Liver (tissue), 9 donors: ENCODE data around the gene SPATA4. TPM values are rescaled to one million over a fixed set of nuclear protein-coding genes. Genes with fewer than 3 reads are reported as not detected.
A peak's percentile ranks its signal among the peaks of the same experiment; 100 is the strongest.

Experiments
- DNase-seq: peaks from one replicate; pipeline ENCODE4 v3.0.0-alpha.2; 2017; ENCODE audit warnings: low spot score
- H3K27ac ChIP-seq, 2 donors: one replicate each; pipeline ENCODE4 v1.7.0; 2013; ENCODE audit warnings: inconsistent platforms in 2 of 2, low read length in 2 of 2, control low read depth in 1 of 2, low read depth in 1 of 2, mild to moderate bottlenecking in 1 of 2
- H3K27me3 ChIP-seq, 4 donors: one replicate each; pipeline versions ENCODE4 v1.6.1 to v1.7.0; 2013; ENCODE audit warnings: low read length in 3 of 4, inconsistent platforms in 1 of 4, mild to moderate bottlenecking in 1 of 4, moderate library complexity in 1 of 4; ENCODE audit not compliant: control insufficient read depth in 4 of 4, insufficient read depth in 4 of 4
- H3K36me3 ChIP-seq, 4 donors: one replicate each; pipeline versions ENCODE4 v1.6.1 to v1.7.0; 2013; ENCODE audit warnings: low read length in 3 of 4, mild to moderate bottlenecking in 3 of 4, low read depth in 1 of 4, moderate library complexity in 1 of 4; ENCODE audit not compliant: control insufficient read depth in 4 of 4, insufficient read depth in 3 of 4
- H3K4me1 ChIP-seq, 4 donors: one replicate each; pipeline versions ENCODE4 v1.6.1 to v1.7.0; 2013; ENCODE audit warnings: low read length in 3 of 4, mild to moderate bottlenecking in 3 of 4, moderate library complexity in 1 of 4; ENCODE audit not compliant: control insufficient read depth in 4 of 4, insufficient read depth in 4 of 4
- H3K4me3 ChIP-seq, 3 donors: one replicate each; pipeline versions ENCODE4 v1.6.1 to v1.7.0; 2013; ENCODE audit warnings: low read length in 3 of 3, control low read depth in 1 of 3, low read depth in 1 of 3, mild to moderate bottlenecking in 1 of 3
- H3K9ac ChIP-seq, 2 donors: one replicate each; pipeline ENCODE4 v1.7.0; 2013; ENCODE audit warnings: low read length in 2 of 2, mild to moderate bottlenecking in 2 of 2, moderate library complexity in 2 of 2, control low read depth in 1 of 2, low read depth in 1 of 2
- H3K9me3 ChIP-seq, 4 donors: one replicate each; pipeline versions ENCODE4 v1.6.1 to v1.7.0; 2013; ENCODE audit warnings: low read length in 3 of 4; ENCODE audit not compliant: control insufficient read depth in 4 of 4
- CTCF ChIP-seq: fragments of 150-350 bp; IDR thresholded peaks from 2 replicates; pipeline ENCODE4 v1.5.1; 2017; ENCODE audit warnings: improper control_type of control experiment, low read depth, low read length; ENCODE audit not compliant: missing input control
- FOXA2 ChIP-seq: IDR thresholded peaks from 2 replicates; pipeline ENCODE4 v1.6.1; 2016; ENCODE audit warnings: antibody characterized with exemption
- GABPA ChIP-seq, 2 donors: IDR thresholded peaks in 1 of 2; conservative IDR thresholded peaks in 1 of 2; 2 replicates each; pipeline ENCODE4 v1.6.1; 2016; ENCODE audit warnings: antibody characterized with exemption in 2 of 2, mild to moderate bottlenecking in 1 of 2, moderate library complexity in 1 of 2
- HNF4G ChIP-seq: IDR thresholded peaks from 2 replicates; pipeline ENCODE4 v1.6.1; 2016; ENCODE audit warnings: antibody characterized with exemption
- MAX ChIP-seq: IDR thresholded peaks from 2 replicates; pipeline ENCODE4 v1.6.1; 2016; ENCODE audit warnings: antibody characterized with exemption
- NR2F2 ChIP-seq: IDR thresholded peaks from 2 replicates; pipeline ENCODE4 v1.6.1; 2016; ENCODE audit warnings: antibody characterized with exemption
- RAD21 ChIP-seq, 2 donors: IDR thresholded peaks; 2 replicates each; pipeline ENCODE4 v1.6.1; 2016; ENCODE audit warnings: antibody characterized with exemption in 2 of 2, mild to moderate bottlenecking in 2 of 2
- REST ChIP-seq: IDR thresholded peaks from 2 replicates; pipeline ENCODE4 v1.6.1; 2016; ENCODE audit warnings: antibody characterized with exemption, mild to moderate bottlenecking
- RXRA ChIP-seq, 2 donors: IDR thresholded peaks; 2 replicates each; pipeline ENCODE4 v1.6.1; 2017 to 2018; ENCODE audit warnings: antibody characterized with exemption in 2 of 2, mild to moderate bottlenecking in 1 of 2
- TAF1 ChIP-seq: conservative IDR thresholded peaks from 2 replicates; pipeline ENCODE4 v1.6.1; 2016; ENCODE audit warnings: antibody characterized with exemption, mild to moderate bottlenecking
- ZBTB33 ChIP-seq: IDR thresholded peaks from 2 replicates; pipeline ENCODE4 v1.6.1; 2016; ENCODE audit warnings: antibody characterized with exemption
- WGBS: extraction: QIAGEN DNeasy Blood & Tissue Kit; methylation state at CpG from one replicate; pipeline ENCODE4 v1.1.7; 2013; 5-methylcytosine and 5-hydroxymethylcytosine counted together
- polyA plus RNA-seq, 2 donors: library from polyadenylated mRNA; stranded (reverse) in 1 of 2; unstranded in 1 of 2; fragments of 200-250 nt in 1 of 2; fragments of >200 nt in 1 of 2; fragmentation: Nextera tagmentation in 1 of 2; extraction: Ambion mirVana in 1 of 2; gene quantifications; one replicate each; pipeline versions ENCODE4 v1.2.1 to v1.2.3, GENCODE V29; 2013 to 2015
- total RNA-seq, 2 donors: library from RNA; depleted of rRNA; stranded (reverse); fragments of >200 nt; gene quantifications; one replicate each; pipeline ENCODE4 v1.2.3, GENCODE V29; 2014
- donor health status: healthy.
- donor health status: healthy.
- donor health status: healthy.
- donor health status: healthy.
- donor health status: healthy.

The SPATA4 gene
- total and polyA plus RNA-seq, 4 donors: 0.14 TPM; not detected in 3

- TF ChIP-seq GABPA (IDR thresholded peaks at IDR 0.05 in 1 of 2, conservative IDR thresholded peaks at IDR 0.05 in 1 of 2) (no peak), TAF1 (no peak), RXRA (IDR thresholded peaks at IDR 0.05) (no peak)
Measured at GRCh38 chr4:176150704-176151103, 44.7 kb downstream of the SPATA4 start (continued).

- DNase-seq: no peak
- H3K9ac ChIP-seq: no peak overlapping the region
- no peaks in the 10 kb centered on the region for H3K36me3 ChIP-seq
- H3K4me1 ChIP-seq: no peaks in the 10 kb centered on the region
- TF ChIP-seq CTCF (peak; percentile 13), MAX (no peak), HNF4G (no peak), RAD21 (IDR thresholded peaks at IDR 0.05) (peak; percentile 67 to 71)
- H3K9me3 ChIP-seq: no peaks in the 10 kb centered on the region
- H3K4me3 ChIP-seq: no peak overlapping the region
- H3K27ac ChIP-seq: no peak overlapping the region
- H3K27me3 ChIP-seq: no peaks in the 10 kb centered on the region
Measured at GRCh38 chr4:176150356-176150682, 45.1 kb downstream of the SPATA4 start.

GRCh38 chr4:176149680-176150355 is 45.6 kb downstream of the SPATA4 start:
- Histone ChIP-seq H3K4me3 (no peak overlapping the region), H3K27ac (no peak overlapping the region), H3K9me3 (no peaks in the 10 kb centered on the region), H3K4me1 (no peaks in the 10 kb centered on the region), H3K9ac (no peak overlapping the region), H3K36me3 (no peaks in the 10 kb centered on the region), H3K27me3 (no peaks in the 10 kb centered on the region)
- 55% methylated on average over 3 of the region's 3 CpGs for WGBS
- no peak for DNase-seq
- TF ChIP-seq RAD21 (IDR thresholded peaks at IDR 0.05) (no peak), ZBTB33 (no peak), REST (no peak), NR2F2 (no peak), FOXA2 (no peak)
